Measurements from ENCODE around the gene GSN.

GRCh38 chr9:121308765-121309164 is 40.8 kb downstream of the GSN start:
- TF ChIP-seq, protein P1, sequence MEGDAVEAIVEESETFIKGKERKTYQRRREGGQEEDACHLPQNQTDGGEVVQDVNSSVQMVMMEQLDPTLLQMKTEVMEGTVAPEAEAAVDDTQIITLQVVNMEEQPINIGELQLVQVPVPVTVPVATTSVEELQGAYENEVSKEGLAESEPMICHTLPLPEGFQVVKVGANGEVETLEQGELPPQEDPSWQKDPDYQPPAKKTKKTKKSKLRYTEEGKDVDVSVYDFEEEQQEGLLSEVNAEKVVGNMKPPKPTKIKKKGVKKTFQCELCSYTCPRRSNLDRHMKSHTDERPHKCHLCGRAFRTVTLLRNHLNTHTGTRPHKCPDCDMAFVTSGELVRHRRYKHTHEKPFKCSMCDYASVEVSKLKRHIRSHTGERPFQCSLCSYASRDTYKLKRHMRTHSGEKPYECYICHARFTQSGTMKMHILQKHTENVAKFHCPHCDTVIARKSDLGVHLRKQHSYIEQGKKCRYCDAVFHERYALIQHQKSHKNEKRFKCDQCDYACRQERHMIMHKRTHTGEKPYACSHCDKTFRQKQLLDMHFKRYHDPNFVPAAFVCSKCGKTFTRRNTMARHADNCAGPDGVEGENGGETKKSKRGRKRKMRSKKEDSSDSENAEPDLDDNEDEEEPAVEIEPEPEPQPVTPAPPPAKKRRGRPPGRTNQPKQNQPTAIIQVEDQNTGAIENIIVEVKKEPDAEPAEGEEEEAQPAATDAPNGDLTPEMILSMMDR (IDR thresholded peaks at IDR 0.05; ENCODE audit: low read depth, low read length), result no peak
- no peak for TF ChIP-seq POLR2A (IDR thresholded peaks at IDR 0.05; ENCODE audit: extremely low read depth, insufficient read length)
